Measurements from ENCODE around the gene BLMH.
A peak's percentile ranks its signal among the peaks of the same experiment; 100 is the strongest.

The BLMH gene

DNA sequence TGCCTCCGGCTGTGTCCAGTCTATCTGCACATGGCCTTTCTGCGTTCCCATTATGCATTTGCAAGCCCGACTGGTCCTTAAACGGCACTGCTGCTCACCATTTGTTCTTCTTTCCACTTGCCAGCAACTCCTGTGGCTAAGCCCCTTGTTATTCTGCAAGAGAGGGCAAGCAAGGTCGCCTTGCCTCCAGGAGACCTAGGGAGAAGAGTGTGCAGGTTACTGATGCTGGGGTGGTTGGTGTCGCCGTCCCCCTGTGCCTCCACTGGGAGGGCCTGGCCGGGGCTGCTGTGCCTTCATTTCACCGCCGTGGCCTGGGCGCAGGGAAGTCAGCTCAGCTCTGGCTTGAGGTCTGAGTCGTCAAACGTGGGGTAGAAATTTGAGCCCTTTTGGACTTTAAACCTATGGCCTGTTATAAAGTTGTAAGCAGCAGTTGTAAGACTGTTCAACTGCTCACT is 69.0 kb downstream of the BLMH start:
- no peak for TF ChIP-seq CTCF (IDR thresholded peaks at IDR 0.05; ENCODE audit: borderline replicate concordance, control extremely low read depth, extremely low read depth, insufficient read depth, missing control alignments)
- in situ Hi-C loops (cut with MboI; ENCODE audit: low sequenced_read_pairs, unreplicated experiment) = no loop called here
- no peak for DNase-seq (ENCODE audit: low spot score)

DNA sequence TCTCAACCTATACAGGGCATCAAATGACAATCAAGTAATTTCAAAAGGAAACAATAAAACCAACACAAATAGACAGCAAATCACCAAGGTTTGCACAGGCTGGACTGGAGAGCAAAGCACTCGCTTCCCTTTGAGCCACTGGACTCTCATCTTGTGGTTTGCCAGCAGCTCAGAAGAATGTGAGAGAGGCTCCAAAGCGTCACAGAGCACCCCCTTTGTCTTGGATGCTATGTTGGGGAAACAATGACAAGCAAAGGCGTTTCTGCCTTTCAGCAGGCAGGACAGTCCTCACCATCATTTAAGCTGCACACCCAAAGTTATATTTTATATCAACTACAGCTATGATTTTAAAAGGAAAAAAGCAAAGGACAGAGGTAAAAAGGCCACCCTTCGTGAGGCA is 69.5 kb downstream of the BLMH start:
- TF ChIP-seq CTCF (IDR thresholded peaks at IDR 0.05; ENCODE audit: borderline replicate concordance, control extremely low read depth, extremely low read depth, insufficient read depth, missing control alignments) = no peak
- no peak for DNase-seq (ENCODE audit: low spot score)
- in situ Hi-C loops (cut with MboI; ENCODE audit: low sequenced_read_pairs, unreplicated experiment) = no loop called here

- in situ Hi-C loops (cut with MboI; ENCODE audit: low sequenced_read_pairs, unreplicated experiment) = no loop called here
- no peak for TF ChIP-seq CTCF (IDR thresholded peaks at IDR 0.05; ENCODE audit: borderline replicate concordance, control extremely low read depth, extremely low read depth, insufficient read depth, missing control alignments)
- DNase-seq (ENCODE audit: low spot score) = no peak
Measured at GRCh38 chr17:30221346-30221745, 70.4 kb downstream of the BLMH start.

- no peak for DNase-seq (ENCODE audit: low spot score)
- TF ChIP-seq CTCF (IDR thresholded peaks at IDR 0.05; ENCODE audit: borderline replicate concordance, control extremely low read depth, extremely low read depth, insufficient read depth, missing control alignments) = no peak
- in situ Hi-C loops (cut with MboI; ENCODE audit: low sequenced_read_pairs, unreplicated experiment) = no loop called here
Measured at GRCh38 chr17:30220414-30220813, 71.3 kb downstream of the BLMH start.

DNA sequence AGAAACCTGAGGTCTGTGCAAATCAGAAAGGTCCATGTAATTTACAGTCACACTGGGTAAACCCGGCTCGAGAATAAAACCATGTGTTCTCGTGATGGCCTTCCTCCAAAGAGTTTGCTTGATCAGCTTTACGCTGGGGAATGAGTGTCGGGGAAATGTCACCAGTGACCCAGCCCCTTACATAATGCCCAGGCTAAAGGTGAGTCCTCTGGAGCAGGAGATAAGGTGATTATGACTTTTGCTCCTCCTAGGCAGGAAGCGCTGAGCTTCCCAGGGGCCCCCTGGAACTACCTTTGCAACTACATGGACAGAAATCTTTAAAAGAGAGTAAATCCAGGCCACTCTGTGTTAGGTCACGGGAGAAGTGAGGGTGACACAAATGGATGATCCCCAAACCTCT is 71.9 kb downstream of the BLMH start:
- in situ Hi-C loops (cut with MboI; ENCODE audit: low sequenced_read_pairs, unreplicated experiment) = no loop called here
- no peak for DNase-seq (ENCODE audit: low spot score)
- no peak for TF ChIP-seq CTCF (IDR thresholded peaks at IDR 0.05; ENCODE audit: borderline replicate concordance, control extremely low read depth, extremely low read depth, insufficient read depth, missing control alignments)

DNA sequence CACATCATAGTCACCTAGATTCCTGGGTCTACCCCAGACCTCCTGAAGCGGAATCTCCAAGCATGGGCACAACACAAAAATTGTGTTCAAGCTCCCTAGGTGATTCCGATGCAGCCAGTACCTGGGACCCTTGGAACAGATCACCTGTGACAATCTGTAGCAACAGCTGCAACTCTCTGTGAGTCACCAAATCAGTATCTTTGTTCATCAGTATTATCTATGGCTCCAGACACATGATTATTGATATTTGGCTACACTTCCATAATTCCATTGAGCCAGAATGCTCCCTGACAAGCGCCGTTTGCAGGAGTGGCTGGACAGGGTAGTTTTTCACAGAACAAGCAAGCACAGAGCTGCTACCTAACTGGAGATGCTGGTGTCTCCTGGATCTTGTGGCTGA is 72.4 kb downstream of the BLMH start:
- no peak for DNase-seq (ENCODE audit: low spot score)
- no peak for TF ChIP-seq CTCF (IDR thresholded peaks at IDR 0.05; ENCODE audit: borderline replicate concordance, control extremely low read depth, extremely low read depth, insufficient read depth, missing control alignments)
- in situ Hi-C loops (cut with MboI; ENCODE audit: low sequenced_read_pairs, unreplicated experiment) = no loop called here

DNA sequence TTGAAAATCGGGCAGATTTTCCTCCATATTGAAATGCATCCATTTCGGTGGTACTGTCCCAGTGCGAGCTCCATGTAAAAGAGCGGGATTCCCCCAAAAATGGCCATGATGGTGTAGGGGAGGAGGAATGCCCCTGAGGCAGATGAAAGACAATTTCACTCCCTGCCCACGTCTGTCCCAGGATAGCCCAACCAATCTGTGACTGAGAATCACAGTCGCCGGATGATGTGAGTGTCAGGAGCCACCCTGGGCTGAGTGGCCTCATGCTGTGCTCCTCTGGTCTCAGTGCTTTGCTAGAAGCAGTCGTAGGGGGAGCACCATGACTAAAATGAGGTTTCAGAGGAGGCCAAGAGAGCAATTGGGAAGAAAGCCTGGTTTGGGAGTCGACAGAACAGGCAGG is 72.9 kb downstream of the BLMH start:
- peak; percentile 69 for DNase-seq (ENCODE audit: low spot score)
- no peak for TF ChIP-seq CTCF (IDR thresholded peaks at IDR 0.05; ENCODE audit: borderline replicate concordance, control extremely low read depth, extremely low read depth, insufficient read depth, missing control alignments)
- in situ Hi-C loops (cut with MboI; ENCODE audit: low sequenced_read_pairs, unreplicated experiment) = no loop called here
